NCI-H1436 (cell line): ENCODE measurements around the gene CDC42BPB.

Experiments
- DNase-seq: peaks from one replicate; lab custom pipeline; 2025; lab: John Stamatoyannopoulos, UW

CDC42BPB gene

GRCh38 chr14:102994689-102995088 is 62.7 kb downstream of the CDC42BPB start:
- DNase-seq = no peak

DNA sequence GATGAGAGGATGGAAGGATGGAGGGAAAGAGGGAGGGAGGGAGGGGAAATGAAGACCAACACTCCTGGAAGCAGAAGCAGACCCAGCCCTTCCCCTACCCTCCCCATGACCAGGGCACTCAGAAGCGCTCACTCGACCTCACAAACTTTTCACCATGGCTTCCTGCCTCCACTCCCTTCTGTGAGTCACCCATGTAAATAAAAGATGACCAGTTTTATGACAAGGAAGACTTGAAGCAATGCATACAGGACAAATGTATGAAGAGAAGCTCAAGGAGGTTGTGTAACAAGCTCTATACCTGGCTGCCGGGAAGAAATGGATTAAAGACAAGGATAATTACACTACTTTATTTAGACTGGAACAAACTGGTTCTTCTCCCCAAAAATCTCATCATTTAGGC is 63.8 kb downstream of the CDC42BPB start:
- DNase-seq = no peak

DNA sequence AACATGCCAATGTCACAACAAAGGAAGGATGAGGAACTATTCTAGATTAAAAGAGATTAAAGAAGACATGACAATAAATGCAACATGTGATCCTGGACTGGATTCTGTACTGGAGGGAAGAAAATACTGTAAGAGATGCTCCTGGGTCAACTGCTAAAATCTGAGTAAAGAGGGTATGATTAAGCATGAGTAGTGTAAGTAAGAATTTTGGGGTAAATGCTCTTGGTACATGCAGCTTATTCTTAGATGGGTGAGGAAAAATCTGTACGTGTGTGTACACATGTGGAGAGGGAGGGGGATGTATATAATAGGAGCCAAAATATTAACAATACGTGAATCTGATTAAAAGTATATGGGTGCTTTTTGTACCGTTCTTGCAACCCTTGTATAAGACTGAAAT is 66.0 kb downstream of the CDC42BPB start:
- DNase-seq = no peak

GRCh38 chr14:102988054-102988453 is 69.3 kb downstream of the CDC42BPB start:
- no peak for DNase-seq

DNA sequence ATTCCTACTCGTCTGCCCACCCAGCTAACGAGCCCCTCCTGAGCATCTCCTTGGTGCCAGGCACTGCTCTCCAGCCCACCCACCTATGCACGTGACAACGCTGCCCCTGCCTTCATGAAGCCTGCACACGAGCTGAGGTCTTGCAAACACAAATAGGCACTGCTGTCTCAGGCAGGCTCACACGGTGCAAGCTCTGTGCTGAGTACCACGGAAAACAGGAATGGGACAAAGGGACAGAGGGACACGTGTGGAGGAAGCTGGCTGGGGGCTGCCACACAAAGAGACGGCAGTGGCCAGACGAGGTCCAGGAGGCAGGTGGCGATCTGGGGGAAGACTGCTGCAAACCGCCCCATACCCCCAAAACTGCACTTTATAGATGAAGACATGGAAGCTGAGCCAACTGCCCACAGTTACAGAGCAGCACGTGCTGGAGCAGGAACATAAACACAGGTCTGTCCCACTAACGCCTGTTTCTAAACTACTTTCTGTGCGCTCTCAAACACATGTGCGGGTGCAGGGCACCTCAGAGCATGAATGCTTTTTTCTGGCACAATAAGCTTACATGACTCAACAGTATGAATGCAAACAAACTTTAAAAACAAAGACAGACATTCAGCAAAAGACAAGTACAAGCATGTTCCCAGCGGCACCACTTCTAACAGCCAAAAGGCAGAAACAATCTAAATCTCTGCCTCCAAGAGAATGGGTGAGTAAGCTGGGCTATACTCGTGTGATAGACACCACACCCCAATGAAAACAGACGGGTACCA is 70.4 kb downstream of the CDC42BPB start:
- DNase-seq = no peak

- no peak for DNase-seq
These were observed 71.7 kb downstream of the CDC42BPB start for GRCh38 chr14:102985665-102986064.

- DNase-seq = no peak
These were observed 72.8 kb downstream of the CDC42BPB start for GRCh38 chr14:102984336-102985102.

- no peak for DNase-seq
These were observed 73.9 kb downstream of the CDC42BPB start for GRCh38 chr14:102983496-102983895.

- no peak for DNase-seq
These were observed 74.4 kb downstream of the CDC42BPB start for GRCh38 chr14:102982852-102983470.

DNA sequence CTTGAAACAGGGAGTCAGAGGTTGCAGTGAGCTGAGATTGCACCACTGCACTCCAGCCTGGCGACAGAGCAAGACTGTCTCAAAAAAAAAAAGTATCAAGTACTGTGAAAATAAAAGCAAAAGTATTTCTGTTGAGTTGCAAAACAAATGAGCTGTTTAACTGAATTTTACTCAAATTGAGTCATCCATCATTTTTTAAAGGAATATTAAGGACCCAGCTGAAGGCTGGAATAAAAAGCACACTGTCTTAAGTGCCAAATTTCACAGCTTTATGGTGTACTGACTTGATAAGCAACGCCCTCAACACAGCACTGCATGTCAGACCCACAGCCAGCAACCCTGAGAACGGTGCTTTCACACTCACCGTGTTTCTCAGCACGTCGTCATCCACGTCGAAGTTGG is 76.9 kb downstream of the CDC42BPB start:
- no peak for DNase-seq

DNA sequence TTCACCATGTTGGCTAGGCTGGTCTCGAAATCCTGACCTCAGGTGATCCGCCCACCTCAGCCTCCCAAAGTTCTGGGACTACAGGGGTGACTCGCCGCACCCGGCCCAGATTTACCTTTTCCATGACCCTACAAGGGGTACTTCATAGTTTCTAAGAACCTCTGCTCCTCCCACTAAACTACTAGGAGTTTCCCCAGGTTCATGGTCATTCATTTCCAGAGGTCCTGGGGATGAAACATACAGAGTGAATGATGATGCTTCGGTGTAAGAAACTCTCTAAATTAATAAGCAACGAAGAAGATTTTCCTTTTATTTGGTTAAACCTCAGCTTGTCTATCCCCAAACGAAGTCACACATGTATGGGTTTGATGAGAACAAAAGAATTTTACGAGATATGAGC is 77.9 kb downstream of the CDC42BPB start:
- DNase-seq = no peak

DNA sequence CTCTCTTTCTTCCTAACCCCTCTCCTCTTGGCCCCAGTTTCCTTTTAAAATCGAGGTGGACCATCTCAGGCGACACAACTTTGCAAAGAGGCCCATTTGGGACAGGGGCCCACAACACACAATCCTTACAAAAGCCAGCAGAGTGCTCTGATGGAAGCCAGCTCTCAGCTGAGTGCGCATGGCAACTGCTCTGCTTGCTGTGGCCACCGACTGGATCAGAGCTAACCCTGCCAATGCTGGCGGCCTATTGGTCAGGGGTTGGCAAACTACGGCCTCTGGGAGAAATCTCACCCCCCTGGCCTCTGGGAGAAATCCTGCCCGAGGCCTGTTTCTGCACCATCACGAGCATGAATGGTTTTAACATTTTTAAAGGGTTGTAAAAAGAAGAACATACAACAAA is 79.9 kb downstream of the CDC42BPB start:
- no peak for DNase-seq

DNA sequence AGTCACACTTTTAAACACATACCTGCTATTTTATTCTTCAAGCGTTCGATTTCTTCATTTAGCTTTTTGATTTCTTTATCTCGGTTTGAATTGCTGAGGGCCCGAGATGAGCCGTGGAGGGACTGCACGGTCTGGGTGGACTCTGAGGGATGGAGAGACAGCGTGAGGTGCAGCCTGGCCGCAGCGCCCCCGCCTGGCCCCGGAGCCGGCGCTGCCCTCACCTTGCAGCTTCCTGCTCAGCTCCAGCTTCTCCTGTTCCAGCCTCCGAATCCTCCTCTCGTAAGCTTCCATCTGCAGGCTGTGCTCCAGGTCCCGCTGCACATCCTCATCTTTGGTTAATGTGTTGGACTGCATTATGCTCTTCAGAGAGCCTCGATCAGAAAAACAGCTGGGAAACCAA is 81.7 kb downstream of the CDC42BPB start:
- no peak for DNase-seq

DNA sequence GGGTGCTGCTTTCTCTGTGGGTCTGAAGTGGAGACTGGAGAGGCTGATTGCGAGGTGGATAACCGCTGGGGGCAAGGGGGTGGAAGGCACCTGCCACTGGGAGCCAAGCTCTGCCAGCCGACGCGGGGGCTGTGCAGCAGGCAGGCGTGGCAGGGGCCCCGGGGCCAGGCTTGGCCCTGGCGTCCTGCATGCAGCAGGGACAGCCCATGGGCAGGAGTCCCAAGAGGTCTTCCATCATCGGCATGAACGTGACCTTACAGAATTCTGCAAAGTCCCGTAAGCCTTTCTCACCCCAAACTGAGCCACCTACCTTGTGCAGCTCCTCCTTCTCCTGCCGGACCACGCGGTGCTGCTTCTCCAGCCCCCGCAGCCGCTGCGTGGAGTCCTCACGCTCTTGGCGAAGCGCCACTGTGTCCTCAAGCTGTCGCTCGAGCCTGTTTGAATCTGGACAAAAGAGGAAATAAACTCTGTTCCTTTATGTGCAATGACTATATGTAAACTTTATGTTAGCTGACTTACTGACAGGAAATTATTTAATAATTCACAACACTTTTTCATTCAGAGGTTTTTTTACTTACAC is 83.6 kb downstream of the CDC42BPB start:
- DNase-seq = no peak

DNA sequence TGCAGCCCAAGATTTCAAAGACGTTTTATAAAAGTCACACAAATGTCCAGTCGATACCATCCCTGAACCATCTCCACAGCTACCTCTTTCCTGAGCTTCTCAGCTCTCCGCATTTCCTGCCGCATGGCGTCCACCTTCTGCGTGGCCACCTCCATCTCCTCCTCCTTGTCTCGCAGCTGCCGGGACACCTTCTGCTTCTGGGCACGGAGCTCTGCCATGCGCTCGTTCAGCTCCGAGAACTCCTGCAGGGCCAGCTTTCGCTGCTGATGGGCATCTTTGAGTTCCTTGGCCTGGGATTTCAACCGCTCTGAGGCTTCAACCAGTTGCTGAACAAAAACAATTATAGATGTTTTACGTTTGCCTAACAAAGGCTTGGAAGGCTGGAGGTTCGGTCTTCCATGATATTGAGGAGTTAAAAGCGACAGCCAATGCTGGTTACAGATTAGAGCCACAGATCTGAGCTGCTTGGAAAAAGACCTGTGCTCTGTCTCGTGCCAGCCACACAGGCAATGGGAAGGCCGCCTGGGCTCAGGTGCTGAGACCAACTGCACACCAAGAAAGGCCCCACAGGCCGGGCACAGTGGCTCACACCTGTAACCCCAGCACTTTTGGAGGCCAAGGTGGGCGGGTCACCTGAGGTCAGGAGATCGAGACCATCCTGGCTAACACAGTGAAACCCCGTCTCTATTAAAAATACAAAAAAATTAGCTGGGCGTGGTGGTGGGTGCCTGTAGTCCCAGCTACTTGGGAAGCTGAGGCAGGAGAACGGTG is 85.3 kb downstream of the CDC42BPB start:
- no peak for DNase-seq

DNA sequence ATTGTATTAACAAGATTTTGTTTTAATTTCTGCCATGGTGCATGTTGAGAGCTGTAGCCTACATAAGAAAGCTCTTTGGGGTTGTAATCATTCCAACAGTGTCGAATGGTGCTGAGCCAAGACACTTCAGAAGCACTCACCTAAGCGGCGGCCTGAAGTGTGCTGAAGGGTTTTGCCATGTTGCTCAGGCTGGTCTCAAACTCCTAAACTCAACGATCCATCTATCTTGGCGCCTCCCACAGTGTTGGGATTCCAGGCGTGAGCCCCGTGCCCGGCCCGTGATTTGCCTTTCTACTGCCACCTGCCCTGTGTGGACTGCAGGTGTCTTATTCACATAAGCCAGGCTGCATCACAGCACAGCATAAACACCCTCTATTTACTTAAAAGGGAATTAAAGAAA is 86.0 kb downstream of the CDC42BPB start:
- DNase-seq = no peak

DNA sequence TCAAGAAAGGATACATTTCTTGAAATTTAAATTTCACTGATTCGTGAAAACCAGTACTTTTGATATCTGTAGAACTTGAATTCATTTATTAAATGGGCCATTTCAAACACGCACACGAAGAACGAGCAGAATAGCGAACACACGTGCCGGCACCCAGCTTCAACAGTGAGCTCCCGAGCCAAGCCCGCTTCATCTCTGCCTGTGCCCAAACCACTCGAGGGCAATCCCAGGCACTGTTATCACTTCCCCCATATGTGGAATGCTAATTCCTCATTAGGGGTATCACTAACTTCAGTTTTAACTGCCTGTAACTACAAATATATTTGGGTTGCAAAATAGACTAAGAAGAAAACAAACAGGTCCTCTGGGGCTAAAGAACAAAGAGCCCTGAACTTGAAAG is 86.9 kb downstream of the CDC42BPB start:
- no peak for DNase-seq

- DNase-seq = no peak
These were observed 87.4 kb downstream of the CDC42BPB start for GRCh38 chr14:102969901-102970300.

DNA sequence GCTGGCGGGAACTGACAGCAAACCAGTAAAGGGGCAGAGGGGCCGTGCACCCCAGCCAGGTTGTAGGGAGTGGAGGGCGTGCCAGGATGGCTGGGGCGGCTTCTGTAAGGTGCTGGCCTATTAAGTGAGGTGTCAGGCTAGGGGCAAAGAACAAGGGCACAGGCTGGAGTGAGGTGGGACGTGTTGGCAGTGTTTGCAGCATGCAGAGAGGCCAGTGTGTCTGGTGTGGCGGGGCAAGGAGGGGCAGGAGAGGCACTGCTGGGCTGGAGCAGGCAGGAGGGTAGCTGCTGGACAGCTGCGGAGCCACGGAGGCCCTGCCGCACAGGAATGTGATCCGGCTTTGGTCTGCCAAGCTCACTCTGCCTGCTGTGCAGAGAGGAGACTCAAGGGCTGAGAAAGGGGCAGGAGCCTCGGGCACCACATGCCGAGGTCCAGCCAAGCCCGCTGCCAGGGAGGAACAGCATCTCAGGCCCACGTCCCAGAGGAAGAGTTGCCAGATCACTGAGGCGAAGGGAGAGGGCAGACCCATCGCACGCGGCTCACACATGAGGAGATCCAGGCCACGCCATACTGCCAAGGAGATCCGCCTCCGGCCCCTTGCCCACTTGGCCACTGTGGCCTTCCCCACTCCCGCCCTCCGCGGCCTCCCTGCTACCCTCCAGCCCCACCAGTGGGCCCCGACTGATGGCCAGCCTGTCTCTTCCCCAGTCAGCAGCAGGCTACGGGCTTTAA is 88.1 kb downstream of the CDC42BPB start:
- no peak for DNase-seq

GRCh38 chr14:102968306-102968705 is 89.0 kb downstream of the CDC42BPB start:
- no peak for DNase-seq

DNA sequence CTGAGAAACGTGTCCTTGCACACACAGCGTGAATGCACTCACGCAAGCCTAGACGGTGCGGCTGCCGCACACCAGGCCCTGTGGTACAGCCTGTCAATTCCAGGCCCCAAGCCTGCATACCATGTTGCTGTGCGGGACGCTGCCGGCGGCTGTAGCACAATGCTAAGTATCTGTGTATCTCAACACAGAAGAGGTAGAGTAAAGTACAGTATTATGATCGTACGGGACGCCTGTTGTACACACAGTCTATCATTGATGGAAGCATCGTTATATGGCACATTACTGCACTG is 89.9 kb downstream of the CDC42BPB start:
- no peak for DNase-seq
